CD14-positive monocyte (primary cell): Measurements from ENCODE around the gene ASPN. TPM values are rescaled to one million over a fixed set of nuclear protein-coding genes. Genes with fewer than 3 reads are reported as not detected.

Source experiments
- DNase-seq, 3 donors: peaks; one replicate each; pipeline ENCODE4 v3.0.0-alpha.2; 2011 to 2022
- H2AFZ ChIP-seq: 2 replicates; pipeline ENCODE4 v1.6.0; 2012; ENCODE audit warnings: mild to moderate bottlenecking, low read depth, low read length, inconsistent platforms; ENCODE audit not compliant: insufficient read depth, poor library complexity, severe bottlenecking
- H3K27ac ChIP-seq, 2 donors: 1 replicate in 1 of 2; 2 replicates in 1 of 2; pipeline ENCODE4 v1.5.1; 2012 to 2013; ENCODE audit warnings: low read length in 2 of 2, control low read depth in 1 of 2, inconsistent platforms in 1 of 2, low read depth in 1 of 2, mild to moderate bottlenecking in 1 of 2
- H3K27me3 ChIP-seq, 2 donors: one replicate each; pipeline versions ENCODE4 v1.6.0 to v1.6.1; 2011 to 2013; ENCODE audit warnings: low read length in 2 of 2; ENCODE audit not compliant: control insufficient read depth in 2 of 2, insufficient read depth in 2 of 2
- H3K36me3 ChIP-seq, 2 donors: replicated peaks in 1 of 2; 1 replicate in 1 of 2; 2 replicates in 1 of 2; pipeline versions ENCODE4 v1.5.1 to v1.6.1; 2012 to 2013; ENCODE audit warnings: low read length in 2 of 2, control low read depth in 1 of 2, inconsistent platforms in 1 of 2, mild to moderate bottlenecking in 1 of 2; ENCODE audit not compliant: insufficient read depth in 2 of 2, control insufficient read depth in 1 of 2
- H3K4me1 ChIP-seq, 2 donors: 1 replicate in 1 of 2; 2 replicates in 1 of 2; pipeline versions ENCODE4 v1.5.1 to v1.6.1; 2012 to 2013; ENCODE audit warnings: low read length in 2 of 2, control low read depth in 1 of 2, inconsistent platforms in 1 of 2, mild to moderate bottlenecking in 1 of 2, moderate library complexity in 1 of 2; ENCODE audit not compliant: insufficient read depth in 2 of 2, control insufficient read depth in 1 of 2
- H3K4me2 ChIP-seq: replicated peaks from 2 replicates; pipeline ENCODE3; 2012; ENCODE audit warnings: low read length, moderate library complexity, mild to moderate bottlenecking; ENCODE audit not compliant: poor library complexity, severe bottlenecking; ENCODE audit errors: extremely low read depth
- H3K4me3 ChIP-seq, 3 experiments: fragments of 200-600 bp in 1 of 3; sonication (generic) in 1 of 3; replicated peaks in 1 of 3; 1 replicate in 2 of 3; 2 replicates in 1 of 3; pipeline ENCODE4 v1.5.1; 2011 to 2013; ENCODE audit warnings: low read length in 3 of 3, mild to moderate bottlenecking in 3 of 3, control low read depth in 2 of 3, low read depth in 2 of 3, inconsistent platforms in 1 of 3, moderate library complexity in 1 of 3
- H3K79me2 ChIP-seq: 2 replicates; pipeline ENCODE4 v1.6.0; 2012; ENCODE audit warnings: mild to moderate bottlenecking, control low read depth, inconsistent platforms, low read length, moderate library complexity; ENCODE audit not compliant: insufficient read depth
- H3K9ac ChIP-seq: 2 replicates; pipeline ENCODE4 v1.6.0; 2017; ENCODE audit warnings: low read length, mild to moderate bottlenecking; ENCODE audit not compliant: insufficient read depth, poor library complexity, severe bottlenecking
- H3K9me3 ChIP-seq, 2 donors: replicated peaks in 1 of 2; 1 replicate in 1 of 2; 2 replicates in 1 of 2; pipeline versions ENCODE4 v1.5.1 to v1.6.1; 2012 to 2013; ENCODE audit warnings: low read length in 2 of 2, control low read depth in 1 of 2; ENCODE audit not compliant: control insufficient read depth in 1 of 2, insufficient read depth in 1 of 2
- H4K20me1 ChIP-seq: 2 replicates; pipeline ENCODE4 v1.6.0; 2012; ENCODE audit warnings: mild to moderate bottlenecking, low read length, control low read depth, moderate library complexity; ENCODE audit not compliant: insufficient read depth
- H3K27ac Mint-ChIP-seq, 7 donors: one replicate each; pipeline ENCODE4 v1.8.0; 2020; ENCODE audit warnings: mild to moderate bottlenecking in 7 of 7, mixed read lengths in 7 of 7, moderate library complexity in 6 of 7, inconsistent platforms in 2 of 7
- H3K27me3 Mint-ChIP-seq, 3 donors: one replicate each; pipeline ENCODE4 v1.8.0; 2021 to 2022; ENCODE audit warnings: low read depth in 3 of 3, mild to moderate bottlenecking in 3 of 3, mixed read lengths in 3 of 3, moderate library complexity in 3 of 3, inconsistent platforms in 1 of 3
- H3K36me3 Mint-ChIP-seq, 2 donors: one replicate each; pipeline ENCODE4 v1.8.0; 2020; ENCODE audit warnings: mixed read lengths in 2 of 2, inconsistent platforms in 1 of 2, mild to moderate bottlenecking in 1 of 2
- H3K4me1 Mint-ChIP-seq: one replicate; pipeline ENCODE4 v1.8.0; 2020; ENCODE audit warnings: mild to moderate bottlenecking, mixed read lengths
- H3K4me3 Mint-ChIP-seq, 2 donors: one replicate each; pipeline ENCODE4 v1.8.0; 2020; ENCODE audit warnings: mild to moderate bottlenecking in 2 of 2, mixed read lengths in 2 of 2, moderate library complexity in 1 of 2
- H3K9me3 Mint-ChIP-seq, 7 donors: one replicate each; pipeline ENCODE4 v1.8.0; 2020 to 2022; ENCODE audit warnings: mixed read lengths in 7 of 7, mild to moderate bottlenecking in 6 of 7, moderate library complexity in 6 of 7, inconsistent platforms in 2 of 7
- WGBS: methylation state at CpG from one replicate; pipeline ENCODE4 v1.1.5; 2013; ENCODE audit warnings: missing lambda C conversion rate; ENCODE audit not compliant: insufficient coverage; 5-methylcytosine and 5-hydroxymethylcytosine counted together
- intact Hi-C, 2 donors: fragments of 100-400 bp; cut with micrococcal nuclease; formaldehyde crosslinking; loops; one replicate each; pipeline versions ENCODE4 v1.15.0 to v1.15.1; 2023
- polyA plus RNA-seq, 3 donors: library from polyadenylated mRNA; depleted of rRNA in 1 of 3; unstranded in 2 of 3; stranded (reverse) in 1 of 3; fragments of 300-500 nt in 2 of 3; fragments of >200 nt in 1 of 3; fragmentation: Illumina TruSeq in 2 of 3; gene quantifications; 1 replicate in 2 of 3; 2 replicates in 1 of 3; pipeline ENCODE4 v1.2.3, GENCODE V29; 2012 to 2021
- TF ChIP-seq, protein P1 (sequence below): fragments of 200-600 bp; IDR thresholded peaks from one replicate; pipeline ENCODE4 v1.8.0; 2022; ENCODE audit warnings: antibody characterized with exemption, mild to moderate bottlenecking

The ASPN gene
- polyA plus RNA-seq, 3 donors, result not detected

DNA sequence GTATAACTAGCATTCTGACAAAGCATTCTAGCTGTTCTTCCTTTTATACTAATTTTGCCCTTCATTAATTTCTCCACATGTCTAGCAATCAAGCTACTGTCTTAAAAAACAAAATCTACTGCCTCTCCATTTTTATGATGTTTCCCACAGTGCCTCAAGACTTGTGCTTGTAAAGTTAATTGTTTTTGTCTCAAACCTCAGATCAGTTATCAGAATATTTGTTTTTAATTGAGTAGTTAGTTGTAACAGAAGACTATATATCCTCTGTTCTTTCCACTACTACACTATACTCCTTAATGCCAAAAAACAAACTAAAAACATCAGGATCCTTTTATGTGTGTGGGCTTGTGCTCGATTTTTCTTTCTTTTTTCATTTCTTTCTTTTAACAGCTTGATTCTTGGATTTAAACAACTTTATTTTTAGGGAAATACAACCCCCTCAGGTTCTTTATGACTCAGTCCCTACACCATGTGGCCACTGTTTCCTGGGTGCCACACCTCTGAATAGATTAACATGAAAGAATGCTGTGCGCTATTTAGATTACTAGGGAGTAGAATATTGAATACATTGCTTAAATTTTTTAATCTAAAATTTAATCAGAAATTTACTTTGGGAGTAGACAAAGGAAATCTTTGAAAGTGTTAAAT is 1.2 kb downstream of the ASPN start:
- H3K4me2 ChIP-seq, result no peak overlapping the region
- Mint-ChIP-seq H3K4me1 (peaks cover 4% of the 10 kb centered on the region), H3K36me3 (peaks cover 0 to 3% of the 10 kb centered on the region in 2 donors), H3K4me3 (no peak overlapping the region), H3K27me3 (no peaks in the 10 kb centered on the region), H3K9me3 (peaks cover 0 to 2% (median 0%) of the 10 kb centered on the region in 7 donors), H3K27ac (no peak overlapping the region)
- H3K79me2 ChIP-seq, result no peaks in the 10 kb centered on the region
- WGBS, result no CpG with 5 or more reads among the region's 2 CpGs
- no peaks in the 10 kb centered on the region for H3K27me3 ChIP-seq
- no peak overlapping the region for H3K27ac ChIP-seq
- intact Hi-C loops, result no loop called here
- no peak overlapping the region for H3K4me3 ChIP-seq
- no peak overlapping the region for H3K9ac ChIP-seq
- H3K4me1 ChIP-seq, result no peaks in the 10 kb centered on the region
- no peak overlapping the region for H2AFZ ChIP-seq
- TF ChIP-seq, protein P1, sequence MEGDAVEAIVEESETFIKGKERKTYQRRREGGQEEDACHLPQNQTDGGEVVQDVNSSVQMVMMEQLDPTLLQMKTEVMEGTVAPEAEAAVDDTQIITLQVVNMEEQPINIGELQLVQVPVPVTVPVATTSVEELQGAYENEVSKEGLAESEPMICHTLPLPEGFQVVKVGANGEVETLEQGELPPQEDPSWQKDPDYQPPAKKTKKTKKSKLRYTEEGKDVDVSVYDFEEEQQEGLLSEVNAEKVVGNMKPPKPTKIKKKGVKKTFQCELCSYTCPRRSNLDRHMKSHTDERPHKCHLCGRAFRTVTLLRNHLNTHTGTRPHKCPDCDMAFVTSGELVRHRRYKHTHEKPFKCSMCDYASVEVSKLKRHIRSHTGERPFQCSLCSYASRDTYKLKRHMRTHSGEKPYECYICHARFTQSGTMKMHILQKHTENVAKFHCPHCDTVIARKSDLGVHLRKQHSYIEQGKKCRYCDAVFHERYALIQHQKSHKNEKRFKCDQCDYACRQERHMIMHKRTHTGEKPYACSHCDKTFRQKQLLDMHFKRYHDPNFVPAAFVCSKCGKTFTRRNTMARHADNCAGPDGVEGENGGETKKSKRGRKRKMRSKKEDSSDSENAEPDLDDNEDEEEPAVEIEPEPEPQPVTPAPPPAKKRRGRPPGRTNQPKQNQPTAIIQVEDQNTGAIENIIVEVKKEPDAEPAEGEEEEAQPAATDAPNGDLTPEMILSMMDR, result no peak
- no peaks in the 10 kb centered on the region for H3K36me3 ChIP-seq
- no peaks in the 10 kb centered on the region for H4K20me1 ChIP-seq
- DNase-seq, result no peak
- no peaks in the 10 kb centered on the region for H3K9me3 ChIP-seq

DNA sequence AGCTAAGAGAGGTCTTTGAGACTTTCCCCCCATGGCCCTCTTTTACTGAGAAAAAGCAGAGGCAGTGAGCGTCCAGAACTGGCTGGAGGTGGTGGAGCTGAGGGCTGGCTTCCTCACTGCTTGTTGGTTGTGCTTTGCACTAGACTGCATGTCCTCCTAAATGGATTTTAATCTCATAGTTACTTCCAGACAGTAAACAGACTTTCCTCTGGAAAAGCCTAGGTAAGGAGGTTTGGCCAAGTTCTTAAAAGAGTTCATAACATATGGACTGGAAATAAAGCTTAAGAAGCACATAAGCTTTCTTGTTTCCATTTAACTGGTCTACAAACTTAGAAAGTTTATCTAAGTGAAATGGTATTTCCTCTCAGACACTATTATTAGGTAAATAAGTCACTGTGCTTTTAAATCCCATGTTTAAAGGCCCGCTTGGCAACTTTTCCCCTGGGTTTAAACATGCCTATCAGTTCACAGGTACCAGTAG is 2.0 kb downstream of the ASPN start:
- Mint-ChIP-seq H3K9me3 (peaks cover 0 to 2% (median 0%) of the 10 kb centered on the region in 7 donors), H3K4me1 (peaks cover 4% of the 10 kb centered on the region), H3K27ac (no peak overlapping the region), H3K36me3 (peaks cover 0 to 3% of the 10 kb centered on the region in 2 donors), H3K27me3 (no peaks in the 10 kb centered on the region), H3K4me3 (no peak overlapping the region)
- intact Hi-C loops, result no loop called here
- no peaks in the 10 kb centered on the region for H3K9me3 ChIP-seq
- H3K27me3 ChIP-seq, result no peaks in the 10 kb centered on the region
- no peak for DNase-seq
- H3K4me2 ChIP-seq, result no peak overlapping the region
- no peaks in the 10 kb centered on the region for H4K20me1 ChIP-seq
- TF ChIP-seq, protein P1, result no peak
- H3K27ac ChIP-seq, result no peak overlapping the region
- no peaks in the 10 kb centered on the region for H3K36me3 ChIP-seq
- no peaks in the 10 kb centered on the region for H3K4me1 ChIP-seq
- H3K79me2 ChIP-seq, result no peaks in the 10 kb centered on the region
- H3K4me3 ChIP-seq, result no peak overlapping the region
- no CpG with 5 or more reads among the region's 2 CpGs for WGBS
- no peak overlapping the region for H2AFZ ChIP-seq
- H3K9ac ChIP-seq, result no peak overlapping the region
